Neural cell (in vitro differentiated cells): ENCODE data around the gene AIFM2.

Experiments
- EZH2 ChIP-seq: fragments of 200-600, 300-800 bp; shearing (Covaris generic), sonication (generic); IDR thresholded peaks from 2 replicates; pipeline ENCODE4 v1.6.1; 2014; ENCODE audit warnings: antibody characterized with exemption, low read length, borderline replicate concordance, mild to moderate bottlenecking; ENCODE audit not compliant: insufficient read depth, poor library complexity, severe bottlenecking
- POLR2AphosphoS5 ChIP-seq: IDR thresholded peaks from 2 replicates; pipeline ENCODE4 v1.6.1; 2012
- RAD21 ChIP-seq: fragments of 450-650 bp; conservative IDR thresholded peaks from 2 replicates; pipeline ENCODE4 v1.6.1; 2014; ENCODE audit warnings: antibody characterized with exemption, mild to moderate bottlenecking, moderate library complexity
- SMC3 ChIP-seq: fragments of 450-650 bp; conservative IDR thresholded peaks from 2 replicates; pipeline ENCODE4 v1.6.1; 2014; ENCODE audit warnings: antibody characterized with exemption, mild to moderate bottlenecking, moderate library complexity; ENCODE audit not compliant: poor library complexity
- TF ChIP-seq, protein P1 (sequence below): fragments of 450-650 bp; IDR thresholded peaks from 2 replicates; pipeline ENCODE4 v1.5.1; 2014; ENCODE audit warnings: antibody characterized with exemption, mild to moderate bottlenecking, moderate library complexity; ENCODE audit not compliant: poor library complexity, severe bottlenecking

DNA sequence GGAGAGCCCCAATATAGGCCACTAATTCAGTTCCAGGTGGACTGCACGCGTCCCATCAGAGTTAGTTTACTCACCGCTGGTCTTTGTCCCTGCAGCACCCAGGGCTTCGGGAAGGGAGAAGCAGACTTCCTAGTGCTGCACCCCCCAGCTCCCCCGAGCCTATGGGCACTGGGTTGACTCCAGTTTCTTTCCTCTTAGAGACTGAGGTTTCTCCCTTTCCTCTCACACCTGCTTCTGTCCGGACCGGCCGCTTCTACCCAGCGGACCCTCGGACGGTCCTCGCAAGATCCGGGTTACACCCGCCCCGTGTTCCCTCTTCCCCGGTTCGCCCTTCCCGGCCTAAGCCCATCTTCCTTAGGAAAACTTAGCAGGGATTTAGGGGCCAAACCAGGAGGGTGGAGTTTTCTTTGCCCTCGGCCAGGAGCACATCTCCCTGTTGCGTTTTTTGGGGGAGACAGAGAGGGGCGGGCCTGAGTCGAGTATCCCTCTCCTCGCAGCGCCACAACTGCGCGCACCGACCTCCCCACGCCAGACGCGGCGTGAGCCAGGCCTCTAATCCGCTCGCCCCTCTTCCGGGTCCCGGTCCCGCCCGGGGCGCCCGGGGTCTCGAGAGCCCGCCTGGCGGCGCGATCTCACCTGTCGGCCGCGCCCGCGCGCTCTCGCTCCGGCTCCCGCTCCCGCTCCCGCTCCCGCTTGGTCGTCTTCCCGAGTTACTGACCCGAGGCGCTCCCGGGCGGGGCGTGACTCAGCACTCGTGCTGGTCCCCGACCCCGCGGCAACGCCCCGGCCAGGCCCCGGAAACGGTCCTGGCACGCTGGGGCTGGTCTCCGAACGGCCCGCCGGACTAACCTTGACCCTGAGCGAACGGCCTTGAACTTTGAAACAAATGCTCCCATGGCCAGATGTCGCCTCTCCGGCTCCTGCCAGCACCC lies at the start of gene AIFM2:
- no peak for TF ChIP-seq RAD21
- no peak for TF ChIP-seq EZH2
- no peak for TF ChIP-seq SMC3
- TF ChIP-seq, protein P1, sequence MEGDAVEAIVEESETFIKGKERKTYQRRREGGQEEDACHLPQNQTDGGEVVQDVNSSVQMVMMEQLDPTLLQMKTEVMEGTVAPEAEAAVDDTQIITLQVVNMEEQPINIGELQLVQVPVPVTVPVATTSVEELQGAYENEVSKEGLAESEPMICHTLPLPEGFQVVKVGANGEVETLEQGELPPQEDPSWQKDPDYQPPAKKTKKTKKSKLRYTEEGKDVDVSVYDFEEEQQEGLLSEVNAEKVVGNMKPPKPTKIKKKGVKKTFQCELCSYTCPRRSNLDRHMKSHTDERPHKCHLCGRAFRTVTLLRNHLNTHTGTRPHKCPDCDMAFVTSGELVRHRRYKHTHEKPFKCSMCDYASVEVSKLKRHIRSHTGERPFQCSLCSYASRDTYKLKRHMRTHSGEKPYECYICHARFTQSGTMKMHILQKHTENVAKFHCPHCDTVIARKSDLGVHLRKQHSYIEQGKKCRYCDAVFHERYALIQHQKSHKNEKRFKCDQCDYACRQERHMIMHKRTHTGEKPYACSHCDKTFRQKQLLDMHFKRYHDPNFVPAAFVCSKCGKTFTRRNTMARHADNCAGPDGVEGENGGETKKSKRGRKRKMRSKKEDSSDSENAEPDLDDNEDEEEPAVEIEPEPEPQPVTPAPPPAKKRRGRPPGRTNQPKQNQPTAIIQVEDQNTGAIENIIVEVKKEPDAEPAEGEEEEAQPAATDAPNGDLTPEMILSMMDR = no peak
- no peak for TF ChIP-seq POLR2AphosphoS5
